Uterus (tissue), 4 donors: ENCODE measurements around the gene TMEM212. TPM values are rescaled to one million over a fixed set of nuclear protein-coding genes. Genes with fewer than 3 reads are reported as not detected.

Experiments used
- DNase-seq, 2 donors: peaks; one replicate each; pipeline ENCODE4 v3.0.0-alpha.2; 2019 to 2020
- H3K27ac ChIP-seq, 2 donors: fragments of 200-600 bp; sonication (generic); 1 replicate in 1 of 2; 2 replicates in 1 of 2; pipeline ENCODE4 v1.5.1; 2016 to 2018
- H3K27me3 ChIP-seq, 2 donors: fragments of 200-600 bp; sonication (generic); one replicate each; pipeline ENCODE4 v1.5.1; 2018 to 2019; ENCODE audit warnings: control low read depth in 1 of 2
- H3K36me3 ChIP-seq, 2 donors: fragments of 200-600 bp; sonication (generic); one replicate each; pipeline ENCODE4 v1.5.1; 2019; ENCODE audit warnings: control low read depth in 1 of 2
- H3K4me1 ChIP-seq, 2 donors: fragments of 200-600 bp; sonication (generic); one replicate each; pipeline ENCODE4 v1.5.1; 2018 to 2019; ENCODE audit warnings: control low read depth in 1 of 2
- H3K4me3 ChIP-seq, 2 donors: fragments of 200-600 bp; sonication (generic); 1 replicate in 1 of 2; 2 replicates in 1 of 2; pipeline ENCODE4 v1.5.1; 2018 to 2019; ENCODE audit warnings: mild to moderate bottlenecking in 1 of 2
- H3K9me3 ChIP-seq, 2 donors: fragments of 200-600 bp; sonication (generic); one replicate each; pipeline ENCODE4 v1.5.1; 2019; ENCODE audit warnings: control low read depth in 1 of 2
- POLR2A ChIP-seq, 2 donors: fragments of 450-650 bp; IDR thresholded peaks; one replicate each; pipeline ENCODE4 v1.6.1; 2016; ENCODE audit warnings: antibody characterized with exemption in 2 of 2, mild to moderate bottlenecking in 1 of 2, moderate library complexity in 1 of 2
- intact Hi-C: fragments of 100-400 bp; cut with DNase I; formaldehyde crosslinking; loops from one replicate; pipeline ENCODE4 v1.15.1; 2023; ENCODE audit warnings: low total_unique reads
- total RNA-seq, 4 donors: library from RNA; depleted of rRNA in 3 of 4; stranded (reverse); fragments of >200 nt in 3 of 4; gene quantifications; one replicate each; pipeline versions ENCODE4 v1.1.0 to v1.2.4, GENCODE V29; 2014 to 2023
- TF ChIP-seq, protein P1 (sequence below), 4 experiments: fragments of 200-600 bp in 2 of 4; fragments of 450-650 bp in 2 of 4; sonication (generic) in 2 of 4; IDR thresholded peaks; one replicate each; pipeline ENCODE4 v1.5.1; 2016 to 2019; ENCODE audit warnings: antibody characterized with exemption in 4 of 4, mild to moderate bottlenecking in 2 of 4, moderate library complexity in 1 of 4
- donor health status: DM: yes; HTN: yes; CAD: no.

The TMEM212 gene
- total RNA-seq, 4 donors from 2014 or later: 1.2 TPM; not detected in 3

DNA sequence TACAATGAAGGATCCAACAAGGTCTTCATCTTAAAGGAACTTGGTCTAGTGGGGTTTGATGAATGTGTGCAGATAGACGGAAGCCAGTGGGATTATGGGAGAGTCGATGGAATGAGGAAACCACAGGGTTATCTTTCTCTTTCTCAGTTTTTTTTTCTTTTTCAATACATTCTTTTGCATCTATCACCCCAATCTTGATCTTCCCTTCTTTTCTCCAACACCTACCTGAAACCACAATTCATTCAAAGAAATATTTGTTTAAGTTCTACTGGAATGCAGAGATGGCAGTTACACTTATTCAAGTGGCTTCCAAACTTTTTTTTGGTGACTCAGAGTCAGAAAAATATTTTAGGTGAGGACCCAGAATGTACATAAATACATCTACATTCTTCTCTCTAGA lies 1.7 kb downstream of the TMEM212 start:
- TF ChIP-seq, protein P1, sequence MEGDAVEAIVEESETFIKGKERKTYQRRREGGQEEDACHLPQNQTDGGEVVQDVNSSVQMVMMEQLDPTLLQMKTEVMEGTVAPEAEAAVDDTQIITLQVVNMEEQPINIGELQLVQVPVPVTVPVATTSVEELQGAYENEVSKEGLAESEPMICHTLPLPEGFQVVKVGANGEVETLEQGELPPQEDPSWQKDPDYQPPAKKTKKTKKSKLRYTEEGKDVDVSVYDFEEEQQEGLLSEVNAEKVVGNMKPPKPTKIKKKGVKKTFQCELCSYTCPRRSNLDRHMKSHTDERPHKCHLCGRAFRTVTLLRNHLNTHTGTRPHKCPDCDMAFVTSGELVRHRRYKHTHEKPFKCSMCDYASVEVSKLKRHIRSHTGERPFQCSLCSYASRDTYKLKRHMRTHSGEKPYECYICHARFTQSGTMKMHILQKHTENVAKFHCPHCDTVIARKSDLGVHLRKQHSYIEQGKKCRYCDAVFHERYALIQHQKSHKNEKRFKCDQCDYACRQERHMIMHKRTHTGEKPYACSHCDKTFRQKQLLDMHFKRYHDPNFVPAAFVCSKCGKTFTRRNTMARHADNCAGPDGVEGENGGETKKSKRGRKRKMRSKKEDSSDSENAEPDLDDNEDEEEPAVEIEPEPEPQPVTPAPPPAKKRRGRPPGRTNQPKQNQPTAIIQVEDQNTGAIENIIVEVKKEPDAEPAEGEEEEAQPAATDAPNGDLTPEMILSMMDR (IDR thresholded peaks at IDR 0.05): no peak
- TF ChIP-seq POLR2A (IDR thresholded peaks at IDR 0.05): no peak
- Histone ChIP-seq H3K9me3 (no peaks in the 10 kb centered on the region), H3K27me3 (no peaks in the 10 kb centered on the region), H3K4me3 (no peak overlapping the region), H3K27ac (no peak overlapping the region), H3K4me1 (no peaks in the 10 kb centered on the region), H3K36me3 (no peaks in the 10 kb centered on the region)
- intact Hi-C loops: no loop called here
- no peak for DNase-seq

DNA sequence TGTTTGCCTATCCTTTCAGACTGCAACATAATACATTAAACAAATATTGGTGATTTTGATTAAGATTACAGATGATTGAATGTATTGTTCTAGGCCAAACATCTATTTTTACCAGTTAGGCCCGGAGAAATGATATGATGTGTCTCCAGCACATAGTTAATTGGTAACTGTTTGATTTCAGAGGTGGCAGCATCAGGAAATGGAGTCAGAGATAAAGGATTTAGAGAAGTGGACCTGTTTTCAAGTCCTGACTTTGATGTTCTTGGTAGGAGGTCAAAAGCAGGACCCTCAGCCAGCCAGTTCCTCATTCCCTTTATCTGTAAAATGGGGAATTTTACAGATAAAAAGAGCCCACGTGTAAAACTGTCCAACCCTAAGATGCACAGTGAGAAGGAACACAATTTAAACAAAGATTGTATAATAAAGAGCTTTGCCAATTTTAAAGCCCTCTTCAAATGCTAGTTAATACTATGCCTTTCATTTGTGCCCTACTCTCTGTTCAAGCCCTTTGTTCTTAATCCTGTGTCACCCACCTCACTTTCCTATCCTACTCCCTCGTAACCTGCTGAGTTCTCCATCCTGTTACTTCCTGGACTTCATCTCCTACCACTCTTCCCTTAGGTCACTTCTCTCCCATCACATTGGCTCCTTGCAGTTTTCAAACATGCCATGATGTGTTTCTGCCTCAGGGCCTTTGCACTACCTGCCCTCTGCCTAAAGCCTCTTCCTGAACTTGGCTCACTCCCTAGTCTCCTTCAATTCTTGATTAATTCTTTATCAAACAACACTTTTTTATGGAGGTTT lies 2.5 kb downstream of the TMEM212 start:
- intact Hi-C loops: no loop called here
- H3K4me1 ChIP-seq: no peaks in the 10 kb centered on the region
- no peak overlapping the region for H3K27ac ChIP-seq
- DNase-seq: no peak
- H3K9me3 ChIP-seq: no peaks in the 10 kb centered on the region
- TF ChIP-seq, protein P1 (IDR thresholded peaks at IDR 0.05): no peak
- TF ChIP-seq POLR2A (IDR thresholded peaks at IDR 0.05): no peak
- no peaks in the 10 kb centered on the region for H3K27me3 ChIP-seq
- H3K4me3 ChIP-seq: no peak overlapping the region
- no peaks in the 10 kb centered on the region for H3K36me3 ChIP-seq

DNA sequence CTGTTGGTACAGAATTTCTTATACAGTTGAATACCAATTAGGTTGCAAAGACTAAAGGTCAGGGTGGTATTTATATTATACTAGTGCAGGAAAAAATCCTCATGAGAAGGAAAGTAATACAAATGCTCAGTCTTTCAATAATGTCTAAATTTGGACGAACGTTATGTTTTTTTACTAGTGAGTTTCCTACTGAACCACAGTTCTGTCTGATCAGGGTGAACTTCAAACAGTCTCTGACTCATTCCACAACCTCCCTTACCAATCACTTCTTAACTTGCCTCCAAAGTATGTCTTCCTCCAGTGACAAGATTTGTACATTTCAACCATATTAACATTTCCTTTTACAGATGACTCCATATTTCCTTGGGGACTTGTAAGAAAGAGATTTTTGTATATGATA lies 3.4 kb downstream of the TMEM212 start:
- no peak for DNase-seq
- H3K36me3 ChIP-seq: no peaks in the 10 kb centered on the region
- no peaks in the 10 kb centered on the region for H3K9me3 ChIP-seq
- H3K27ac ChIP-seq: no peak overlapping the region
- H3K4me1 ChIP-seq: no peaks in the 10 kb centered on the region
- no peaks in the 10 kb centered on the region for H3K27me3 ChIP-seq
- H3K4me3 ChIP-seq: no peak overlapping the region
- TF ChIP-seq, protein P1 (IDR thresholded peaks at IDR 0.05): no peak
- TF ChIP-seq POLR2A (IDR thresholded peaks at IDR 0.05): no peak
- intact Hi-C loops: no loop called here

DNA sequence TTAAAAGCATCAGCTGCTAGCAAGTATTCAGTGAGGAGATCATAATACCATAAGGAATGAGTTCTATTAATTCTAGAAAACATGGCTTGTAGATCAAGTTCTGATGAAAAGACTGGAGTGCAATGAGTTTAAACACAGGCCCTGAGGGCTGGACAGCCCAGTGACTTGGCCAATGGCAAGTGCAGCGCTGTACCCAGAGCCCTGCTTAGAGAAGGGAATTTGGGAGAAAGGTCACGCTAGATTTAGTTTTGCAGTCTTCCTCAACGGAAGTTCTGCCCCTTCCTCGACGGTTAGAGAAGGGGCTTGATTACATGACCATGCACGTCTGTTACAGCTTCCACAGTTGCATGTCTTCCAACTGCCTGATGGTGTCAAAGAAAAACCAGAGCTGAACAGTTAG lies 4.0 kb downstream of the TMEM212 start:
- Histone ChIP-seq H3K4me3 (no peak overlapping the region), H3K27me3 (no peaks in the 10 kb centered on the region), H3K9me3 (no peaks in the 10 kb centered on the region), H3K36me3 (no peaks in the 10 kb centered on the region), H3K4me1 (no peaks in the 10 kb centered on the region), H3K27ac (no peak overlapping the region)
- intact Hi-C loops: no loop called here
- TF ChIP-seq, protein P1 (IDR thresholded peaks at IDR 0.05): no peak
- TF ChIP-seq POLR2A (IDR thresholded peaks at IDR 0.05): no peak
- no peak for DNase-seq

DNA sequence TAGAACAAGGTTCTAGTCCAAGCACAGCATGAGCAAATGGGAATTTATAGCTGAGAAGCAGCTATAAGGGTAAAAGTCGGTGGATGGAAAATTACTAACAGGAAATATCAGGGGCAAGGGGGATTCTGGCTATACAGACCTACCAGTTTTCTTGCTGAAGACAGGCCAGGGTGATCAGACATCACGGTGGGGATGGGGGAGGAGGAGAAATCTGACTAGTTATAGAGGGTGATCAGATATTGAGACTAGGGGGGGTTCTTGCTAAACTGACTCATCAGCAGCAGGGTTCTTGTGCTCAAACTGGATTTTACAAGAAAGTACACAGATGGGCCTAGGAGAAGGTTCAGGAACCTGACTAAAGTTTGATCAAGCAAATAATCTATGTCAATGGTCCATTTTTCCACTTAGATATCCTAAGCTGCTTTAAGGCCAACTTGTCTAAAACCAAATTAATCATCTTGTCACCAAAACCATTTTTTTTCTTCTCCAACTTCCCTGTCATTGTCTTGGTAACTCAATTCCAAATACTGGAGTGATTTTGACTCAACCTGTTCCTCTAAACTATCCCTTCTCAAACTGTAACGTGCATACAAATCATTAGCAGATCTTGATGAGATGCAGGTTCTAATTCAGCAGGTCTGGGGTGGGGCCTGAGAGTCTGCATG lies 4.6 kb downstream of the TMEM212 start:
- intact Hi-C loops: no loop called here
- Histone ChIP-seq H3K4me3 (no peak overlapping the region), H3K9me3 (no peaks in the 10 kb centered on the region), H3K27me3 (no peaks in the 10 kb centered on the region), H3K27ac (no peak overlapping the region), H3K36me3 (no peaks in the 10 kb centered on the region), H3K4me1 (no peaks in the 10 kb centered on the region)
- DNase-seq: no peak
- TF ChIP-seq, protein P1 (IDR thresholded peaks at IDR 0.05): no peak
- TF ChIP-seq POLR2A (IDR thresholded peaks at IDR 0.05): no peak
